Stimulated activated naive CD8-positive, alpha-beta T cell treated with anti-CD3 and anti-CD28 coated beads, Interleukin-15, amount 100 ng/mL, for 72 hours (primary cell): ENCODE results near the gene PRDM7.
A peak's percentile ranks its signal among the peaks of the same experiment; 100 is the strongest.
"Not testable (repeated sequence)": the region's sequence is repeated elsewhere in the genome, so short reads cannot be mapped to it uniquely, and the experiment has no call there.

Experiments
- ATAC-seq: fragments of 150-1000 bp; cut with Tn5 transposase; 2 replicates; pipeline ENCODE4 v1.10.0; 2021; ENCODE audit warnings: mild to moderate bottlenecking, moderate library complexity
- DNase-seq, 2 donors: peaks; one replicate each; pipeline ENCODE4 v3.0.0; 2021 to 2022
- H3K27ac Mint-ChIP-seq, 2 donors: one replicate each; pipeline ENCODE4 v1.8.0; 2022; ENCODE audit warnings: mild to moderate bottlenecking in 2 of 2, mixed read lengths in 2 of 2, moderate library complexity in 2 of 2
- H3K27me3 Mint-ChIP-seq: one replicate; pipeline ENCODE4 v1.8.0; 2022; ENCODE audit warnings: mixed read lengths
- H3K4me1 Mint-ChIP-seq: one replicate; pipeline ENCODE4 v1.8.0; 2022; ENCODE audit warnings: mild to moderate bottlenecking, mixed read lengths
- H3K4me3 Mint-ChIP-seq, 2 donors: one replicate each; pipeline ENCODE4 v1.8.0; 2022; ENCODE audit warnings: mild to moderate bottlenecking in 2 of 2, mixed read lengths in 2 of 2, moderate library complexity in 1 of 2
- H3K9me3 Mint-ChIP-seq, 2 donors: one replicate each; pipeline ENCODE4 v1.8.0; 2022; ENCODE audit warnings: mixed read lengths in 2 of 2

Gene PRDM7

DNA sequence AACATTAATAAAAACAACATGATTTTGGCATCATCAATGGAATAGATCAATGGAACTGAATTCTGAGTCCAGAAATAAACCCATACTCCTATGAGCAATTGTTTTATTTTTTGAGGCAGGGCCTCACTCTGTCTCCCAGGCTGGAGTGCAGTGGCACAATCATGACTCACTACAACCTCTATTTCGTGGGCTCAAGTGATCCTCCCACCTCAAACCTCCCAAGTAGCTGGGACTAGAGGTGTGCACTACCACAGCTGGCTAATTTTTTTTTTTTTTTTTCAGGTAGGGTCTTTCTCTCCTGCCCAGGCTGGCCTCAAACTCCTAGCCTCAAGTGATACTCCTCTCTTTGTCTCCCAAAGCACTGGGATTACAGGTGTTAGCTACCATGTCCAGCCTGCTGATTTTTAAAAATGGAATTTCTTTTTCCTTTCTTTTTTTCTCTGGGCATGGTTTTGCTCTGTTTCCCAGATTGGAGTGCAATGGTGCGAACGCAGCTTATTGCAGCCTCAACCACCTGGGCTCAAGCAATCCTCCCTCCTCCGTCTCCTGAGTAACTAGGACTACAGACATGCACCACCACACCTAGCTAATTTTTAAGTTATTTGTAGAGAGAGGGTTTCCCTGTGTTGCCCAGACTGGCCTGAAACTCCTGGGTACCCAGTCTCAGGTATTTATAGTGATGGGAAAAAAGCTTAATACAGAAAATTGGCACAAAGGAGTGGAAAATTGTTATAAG, 7.3 kb upstream of the PRDM7 start:
- DNase-seq (no peak), ATAC-seq (no peak)
- no peaks in the 10 kb centered on the region for H3K9me3 Mint-ChIP-seq
- no peak overlapping the region for H3K4me3 Mint-ChIP-seq
- peak overlapping the region in 1 of 2 donors; percentile 50 for H3K27ac Mint-ChIP-seq
- H3K27me3 Mint-ChIP-seq, result peaks cover 23% of the 10 kb centered on the region
- peaks cover 15% of the 10 kb centered on the region for H3K4me1 Mint-ChIP-seq

DNA sequence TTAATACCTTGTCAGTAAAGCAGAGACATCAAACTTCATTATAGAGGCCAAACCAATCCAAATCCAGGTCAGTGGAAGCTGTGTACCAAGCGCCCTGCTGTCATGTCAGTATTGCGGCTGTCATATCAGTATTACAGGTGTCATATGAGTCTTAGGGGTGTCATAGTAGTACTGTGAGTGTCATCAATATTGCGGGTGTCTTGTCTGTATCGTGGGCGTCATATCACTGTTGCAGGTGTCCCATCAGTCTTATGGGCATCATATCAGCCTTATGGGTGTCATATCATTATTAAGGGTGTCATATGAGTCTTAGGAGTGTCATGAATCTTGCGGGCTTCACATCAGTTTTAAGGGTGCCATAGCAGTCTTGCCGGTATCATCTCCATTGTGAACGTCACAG, 6.0 kb upstream of the PRDM7 start:
- Mint-ChIP-seq H3K4me3 (peak overlapping the region; percentile 92 to 94), H3K4me1 (peaks cover 21% of the 10 kb centered on the region), H3K9me3 (no peaks in the 10 kb centered on the region), H3K27me3 (peaks cover 16% of the 10 kb centered on the region), H3K27ac (peak overlapping the region in 1 of 2 donors; percentile 91)
- ATAC-seq (peak; percentile 36), DNase-seq (no peak)

DNA sequence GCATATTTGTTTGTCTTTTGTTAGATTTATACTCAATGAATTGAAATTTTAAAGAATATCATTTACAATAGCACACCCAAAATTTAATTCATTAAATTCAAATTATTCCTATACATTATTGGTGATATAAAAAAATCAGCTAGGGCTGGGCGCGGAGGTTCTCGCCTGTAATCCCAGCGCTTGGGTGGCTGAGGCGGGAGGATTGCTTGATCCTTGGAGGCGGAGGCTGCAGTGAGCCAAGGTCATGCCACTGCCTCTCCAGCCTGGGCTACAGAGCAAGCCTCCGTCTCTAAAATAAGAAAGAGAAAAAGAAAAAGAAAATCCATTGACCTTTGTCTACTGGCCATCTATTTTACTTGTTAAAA, 4.5 kb upstream of the PRDM7 start:
- Mint-ChIP-seq H3K4me3 (peak overlapping the region; percentile 92 to 94), H3K9me3 (no peaks in the 10 kb centered on the region), H3K27me3 (peaks cover 15% of the 10 kb centered on the region), H3K4me1 (peaks cover 36% of the 10 kb centered on the region), H3K27ac (no peak overlapping the region)
- DNase-seq (no peak), ATAC-seq (no peak)

DNA sequence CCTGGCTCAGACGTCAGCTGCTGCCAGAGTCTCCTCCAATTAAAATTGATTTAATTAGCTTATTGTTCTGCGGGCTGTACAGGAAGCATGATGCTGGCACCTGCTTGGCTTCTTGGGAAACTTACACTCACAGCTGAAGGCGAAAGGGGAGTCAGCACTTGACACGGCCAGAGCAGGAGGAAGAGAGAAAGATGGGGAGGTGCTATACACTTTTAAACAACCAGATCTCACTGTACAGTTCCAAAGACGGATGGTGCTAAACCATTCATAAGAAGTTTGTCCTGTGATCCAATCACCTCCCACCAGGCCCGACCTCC, 1.4 kb upstream of the PRDM7 start:
- peaks cover 20% of the 10 kb centered on the region for H3K27me3 Mint-ChIP-seq
- DNase-seq (no peak), ATAC-seq (no peak)
- no peak overlapping the region for H3K4me3 Mint-ChIP-seq
- H3K9me3 Mint-ChIP-seq, result no peaks in the 10 kb centered on the region
- peaks cover 43% of the 10 kb centered on the region for H3K4me1 Mint-ChIP-seq
- H3K27ac Mint-ChIP-seq, result no peak overlapping the region

DNA sequence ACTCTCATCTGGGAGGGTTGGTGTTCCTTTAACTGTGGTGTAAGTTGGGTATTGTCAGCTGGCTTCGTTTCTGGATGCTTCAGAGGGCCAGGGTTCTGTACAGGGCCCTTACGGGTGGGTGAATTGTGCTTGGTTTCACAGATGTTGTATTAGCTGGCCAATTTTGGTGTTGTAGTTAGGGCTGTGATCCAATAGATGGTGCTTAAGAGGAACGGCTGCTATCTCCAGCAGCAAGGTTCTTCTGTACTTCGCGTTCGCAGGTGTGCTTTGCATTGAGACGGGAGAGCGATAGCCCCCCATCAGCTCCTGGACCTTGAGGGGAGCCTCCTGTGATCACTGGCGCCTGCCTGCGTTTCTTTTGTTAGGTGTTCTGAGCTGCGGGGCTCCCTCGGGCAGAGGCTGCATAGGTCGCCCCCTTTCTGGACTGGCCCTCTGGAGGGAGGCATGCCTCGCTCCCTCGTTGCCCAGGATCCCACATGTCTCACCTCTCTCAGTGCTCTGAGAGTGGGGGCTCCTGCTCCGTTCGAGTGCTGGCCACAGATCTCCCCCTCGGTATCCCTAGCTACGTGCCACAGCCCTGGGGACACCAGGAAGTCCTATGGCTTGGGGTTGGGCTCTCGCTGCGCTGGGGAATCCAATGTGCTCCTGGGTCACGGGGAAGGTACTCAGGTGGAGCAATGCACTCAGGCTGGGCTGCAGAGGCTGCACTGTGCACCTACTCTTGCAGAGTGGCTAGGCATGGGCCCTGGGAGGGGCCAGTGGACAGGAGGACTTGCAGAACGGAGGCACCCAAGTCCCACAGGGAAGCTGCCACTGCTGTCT, 837 bp upstream of the PRDM7 start:
- Mint-ChIP-seq H3K27me3 (peaks cover 20% of the 10 kb centered on the region), H3K4me3 (peak overlapping the region; percentile 90 to 94), H3K27ac (peak overlapping the region; percentile 34 to 91), H3K9me3 (no peaks in the 10 kb centered on the region), H3K4me1 (peaks cover 42% of the 10 kb centered on the region)
- DNase-seq (peak; percentile 67 to 68), ATAC-seq (peak; percentile 84)

DNA sequence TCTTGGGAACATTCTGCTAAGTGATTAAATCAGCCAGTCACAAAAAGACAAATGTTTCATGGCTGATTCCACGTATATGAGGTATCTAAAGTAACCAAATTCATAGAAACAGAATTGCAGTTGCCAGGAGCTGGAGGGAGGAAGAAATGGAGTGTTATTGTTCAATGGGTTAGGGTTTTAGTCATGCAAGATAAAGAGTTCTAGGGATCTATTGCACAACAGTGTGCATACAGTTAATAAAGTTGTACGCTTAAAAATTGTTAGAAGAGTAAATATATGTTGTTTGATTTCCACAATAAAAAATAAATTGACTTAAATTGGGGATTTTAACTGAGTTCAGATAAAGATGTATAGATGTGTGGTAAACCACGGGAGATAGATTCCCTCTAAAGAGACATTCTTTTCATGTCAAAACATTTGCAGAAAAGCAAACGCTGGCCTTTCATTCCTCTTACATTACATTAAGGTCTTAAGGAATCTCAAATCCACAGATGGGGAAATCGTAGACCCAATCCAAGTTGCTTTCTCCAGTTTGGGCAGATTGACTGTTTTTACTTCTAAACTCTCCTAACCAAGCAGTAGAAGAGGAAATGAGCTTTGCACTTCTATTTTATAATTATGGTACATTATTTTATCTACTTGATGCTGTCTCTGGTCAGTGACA, 4.6 kb downstream of the PRDM7 start:
- ATAC-seq, result no peak
- Mint-ChIP-seq H3K27ac (no peak overlapping the region), H3K4me1 (peaks cover 16% of the 10 kb centered on the region), H3K4me3 (no peak overlapping the region), H3K9me3 (no peaks in the 10 kb centered on the region), H3K27me3 (peaks cover 40% of the 10 kb centered on the region)
- DNase-seq, result no peak

DNA sequence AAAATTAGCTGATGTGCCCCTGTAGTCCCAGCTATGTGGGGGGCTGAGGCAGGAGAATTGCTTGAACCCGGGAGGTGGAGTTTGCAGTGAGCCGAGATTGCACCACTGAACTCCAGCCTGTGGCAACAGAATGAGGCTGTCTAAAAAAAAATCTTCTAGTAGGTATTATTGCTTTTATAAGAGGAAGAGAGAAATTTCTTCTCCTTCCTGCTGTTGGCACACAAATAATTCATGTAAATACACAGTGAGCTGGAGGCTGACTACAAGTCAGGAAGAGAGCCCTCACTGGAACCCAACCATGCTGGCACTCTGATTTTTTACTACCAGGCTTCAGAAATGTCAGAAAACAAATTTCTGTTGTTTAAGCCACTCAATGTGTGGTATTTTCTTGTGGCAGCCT, 6.7 kb downstream of the PRDM7 start:
- no peak for ATAC-seq
- H3K9me3 Mint-ChIP-seq, result no peaks in the 10 kb centered on the region
- H3K27me3 Mint-ChIP-seq, result peaks cover 33% of the 10 kb centered on the region
- no peaks in the 10 kb centered on the region for H3K4me1 Mint-ChIP-seq
- no peak overlapping the region for H3K4me3 Mint-ChIP-seq
- no peak overlapping the region for H3K27ac Mint-ChIP-seq
- no peak for DNase-seq

DNA sequence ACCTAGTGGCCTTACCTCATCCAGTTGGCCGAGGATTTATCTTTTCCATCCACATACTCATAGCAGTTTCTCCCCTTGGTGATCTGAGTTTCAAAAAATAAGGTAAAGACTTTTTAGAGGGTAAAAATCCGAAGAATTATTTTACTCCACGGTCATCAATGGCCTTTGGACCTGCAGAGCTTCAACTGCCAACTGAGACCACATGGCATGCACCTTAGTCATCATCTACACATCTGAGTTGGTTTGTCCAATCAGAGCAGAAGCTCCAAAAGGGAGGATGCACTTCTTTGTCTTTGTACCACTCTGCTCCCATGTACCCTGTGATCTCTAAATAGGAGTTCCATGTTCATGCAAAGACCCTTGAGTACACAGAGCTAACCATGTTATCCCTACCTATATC, 15.7 kb downstream of the PRDM7 start:
- DNase-seq, result no peak
- H3K27me3 Mint-ChIP-seq, result peaks cover 35% of the 10 kb centered on the region
- no peaks in the 10 kb centered on the region for H3K9me3 Mint-ChIP-seq

DNA sequence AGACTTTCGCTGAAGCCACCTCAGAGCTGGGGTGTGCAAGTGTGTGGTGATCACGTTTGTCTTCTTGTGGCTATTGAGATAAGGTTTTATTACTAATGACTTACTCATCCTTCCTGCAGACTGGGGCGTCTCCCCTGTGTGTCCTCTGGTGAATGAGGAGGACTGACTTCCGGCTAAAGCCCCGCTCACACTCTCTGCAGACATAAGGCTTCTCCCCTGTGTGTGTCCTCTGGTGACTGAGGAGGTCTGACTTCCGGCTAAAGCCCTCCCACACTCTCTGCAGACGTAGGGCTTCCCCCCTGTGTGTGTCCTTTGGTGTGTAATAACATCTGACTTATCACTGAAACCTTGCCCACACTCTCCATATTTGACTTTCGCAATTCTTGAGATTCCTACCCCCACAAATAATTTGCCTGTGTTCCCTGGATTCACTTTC, 19.4 kb downstream of the PRDM7 start:
- H3K4me1 Mint-ChIP-seq, result peaks cover 11% of the 10 kb centered on the region
- no peak overlapping the region for H3K4me3 Mint-ChIP-seq
- H3K27me3 Mint-ChIP-seq, result peaks cover 22% of the 10 kb centered on the region
- DNase-seq (no peak), ATAC-seq (peak; percentile 66)
- no peak overlapping the region for H3K27ac Mint-ChIP-seq
- H3K9me3 Mint-ChIP-seq, result peaks cover 16 to 30% of the 10 kb centered on the region in 2 donors

More for the DNA sequence above, 15.7 kb downstream of the PRDM7 start:
- Mint-ChIP-seq H3K4me1 (peaks cover 11% of the 10 kb centered on the region), H3K27ac (no peak overlapping the region), H3K4me3 (no peak overlapping the region)
- ATAC-seq, result no peak

DNA sequence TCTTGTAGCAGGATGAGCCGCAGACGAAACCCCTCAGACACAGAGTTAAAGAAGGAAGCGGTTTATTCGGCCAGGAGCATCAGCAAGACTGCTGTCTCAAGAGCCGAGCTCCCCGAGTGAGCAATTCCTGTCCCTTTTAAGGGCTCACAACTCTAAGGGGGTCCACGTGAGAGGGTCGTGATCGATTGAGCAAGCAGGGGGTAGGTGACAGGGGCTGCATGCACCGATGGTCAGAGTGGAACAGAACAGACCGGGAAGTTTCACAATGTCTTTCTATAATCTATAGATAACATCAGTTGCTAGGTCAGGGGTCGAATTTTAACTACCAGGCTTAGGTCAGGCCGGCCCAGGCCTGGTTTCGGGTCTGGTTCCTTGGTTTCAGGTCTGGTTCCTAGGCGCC, 20.6 kb downstream of the PRDM7 start:
- Mint-ChIP-seq H3K9me3 (peaks cover 16 to 30% of the 10 kb centered on the region in 2 donors), H3K4me1 (peaks cover 11% of the 10 kb centered on the region), H3K27me3 (peaks cover 22% of the 10 kb centered on the region)
- H3K4me3 Mint-ChIP-seq, H3K27ac Mint-ChIP-seq, ATAC-seq, DNase-seq: not testable (repeated sequence)

DNA sequence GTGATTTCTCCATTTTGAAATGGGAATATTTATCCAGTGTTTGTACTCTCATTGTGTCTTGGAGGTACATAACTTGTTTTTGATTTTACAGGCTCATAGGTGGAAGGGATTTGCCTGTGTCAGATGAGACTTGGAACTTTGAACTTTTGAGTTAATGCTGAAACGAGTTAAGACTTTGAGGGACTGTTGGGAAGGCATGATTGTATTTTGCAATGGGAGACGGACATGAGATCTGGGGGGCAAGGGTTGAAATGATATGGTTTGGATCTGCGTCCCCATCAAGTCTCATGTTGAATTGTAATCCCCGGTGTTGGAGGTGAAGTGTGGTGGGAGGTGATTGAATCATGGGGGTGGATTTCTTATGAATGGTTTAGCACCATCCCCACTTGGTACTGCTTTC, 21.8 kb downstream of the PRDM7 start:
- Mint-ChIP-seq H3K4me1 (peaks cover 11% of the 10 kb centered on the region), H3K4me3 (no peak overlapping the region), H3K27ac (no peak overlapping the region), H3K9me3 (peaks cover 16 to 30% of the 10 kb centered on the region in 2 donors), H3K27me3 (peaks cover 22% of the 10 kb centered on the region)
- DNase-seq (no peak), ATAC-seq (no peak)

DNA sequence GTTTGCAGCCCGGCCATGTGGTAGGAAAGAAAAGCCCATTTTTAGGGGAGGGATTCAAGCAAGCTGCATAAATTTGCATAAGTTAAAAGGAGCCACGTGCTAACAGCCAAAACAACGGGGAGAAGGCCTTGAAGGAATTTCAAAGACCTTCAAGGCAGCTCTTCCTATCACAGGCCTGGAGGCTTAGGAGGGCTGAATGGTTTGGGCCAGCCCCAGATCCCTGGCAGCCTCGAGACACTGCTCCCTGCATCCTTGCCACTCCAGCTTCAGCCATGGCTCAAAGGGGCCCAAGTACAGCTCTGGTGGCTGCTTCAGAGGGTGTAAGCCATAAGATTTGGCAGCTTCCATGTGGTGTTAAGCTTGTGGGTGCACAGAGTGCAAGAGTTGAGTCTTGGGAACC, 22.6 kb downstream of the PRDM7 start:
- no peak for ATAC-seq
- Mint-ChIP-seq H3K9me3 (peaks cover 16 to 30% of the 10 kb centered on the region in 2 donors), H3K4me1 (peaks cover 11% of the 10 kb centered on the region), H3K27ac (no peak overlapping the region), H3K4me3 (no peak overlapping the region), H3K27me3 (peaks cover 18% of the 10 kb centered on the region)
- DNase-seq, result no peak

DNA sequence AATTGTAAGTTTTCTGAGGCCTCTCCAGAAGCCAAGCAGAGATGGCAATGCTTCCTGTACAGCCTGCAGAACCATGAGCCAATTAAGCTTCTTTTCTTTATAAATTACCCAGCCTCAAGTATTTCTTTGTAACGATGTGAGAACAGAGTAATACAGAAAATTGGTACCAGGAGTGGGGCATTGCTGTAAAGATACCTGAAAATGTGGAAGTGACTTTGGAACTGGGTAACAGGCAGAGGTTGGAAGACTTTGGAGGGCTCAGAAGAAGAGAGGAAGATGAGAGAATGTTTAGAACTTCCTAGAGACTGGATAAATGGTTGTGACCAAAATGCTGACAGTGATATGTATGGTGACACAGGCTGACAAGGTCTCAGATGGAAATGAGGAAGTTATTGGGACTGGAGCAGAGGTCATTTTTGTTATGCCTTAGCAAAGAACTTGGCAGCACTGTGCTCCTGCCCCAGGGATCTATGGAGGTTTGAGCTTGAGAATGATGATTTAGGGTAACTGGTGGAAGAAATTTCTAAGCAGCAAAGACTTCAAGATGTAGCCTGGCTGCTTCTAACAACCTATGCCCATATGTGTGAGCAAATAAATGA, 23.1 kb downstream of the PRDM7 start:
- Mint-ChIP-seq H3K27ac (no peak overlapping the region), H3K4me1 (peaks cover 11% of the 10 kb centered on the region), H3K4me3 (no peak overlapping the region), H3K27me3 (peaks cover 14% of the 10 kb centered on the region), H3K9me3 (peaks cover 16 to 30% of the 10 kb centered on the region in 2 donors)
- DNase-seq (no peak), ATAC-seq (no peak)

DNA sequence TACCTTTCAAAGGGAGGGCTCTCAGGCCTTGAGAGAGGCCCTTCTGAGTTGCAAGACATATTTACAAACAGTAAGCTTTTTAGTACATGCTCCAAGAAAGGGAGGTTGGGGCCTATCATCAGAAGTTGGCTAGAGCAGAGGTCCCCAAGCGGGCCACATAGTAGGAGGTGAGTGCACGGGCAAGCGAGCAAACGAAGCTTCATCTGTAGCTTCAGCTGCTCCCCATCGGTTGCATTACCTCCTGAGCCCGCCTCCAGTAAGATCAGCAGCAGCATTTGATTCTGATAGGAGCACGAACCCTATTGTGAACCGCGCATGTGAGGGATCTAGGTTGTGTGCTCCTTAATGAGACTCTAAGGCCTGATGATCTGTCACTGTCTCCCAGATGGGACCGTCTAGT, 26.2 kb downstream of the PRDM7 start:
- DNase-seq (no peak), ATAC-seq (no peak)
- peaks cover 16 to 30% of the 10 kb centered on the region in 2 donors for H3K9me3 Mint-ChIP-seq
- H3K27ac Mint-ChIP-seq, result no peak overlapping the region
- peaks cover 11% of the 10 kb centered on the region for H3K27me3 Mint-ChIP-seq
- peaks cover 10% of the 10 kb centered on the region for H3K4me1 Mint-ChIP-seq
- no peak overlapping the region for H3K4me3 Mint-ChIP-seq

DNA sequence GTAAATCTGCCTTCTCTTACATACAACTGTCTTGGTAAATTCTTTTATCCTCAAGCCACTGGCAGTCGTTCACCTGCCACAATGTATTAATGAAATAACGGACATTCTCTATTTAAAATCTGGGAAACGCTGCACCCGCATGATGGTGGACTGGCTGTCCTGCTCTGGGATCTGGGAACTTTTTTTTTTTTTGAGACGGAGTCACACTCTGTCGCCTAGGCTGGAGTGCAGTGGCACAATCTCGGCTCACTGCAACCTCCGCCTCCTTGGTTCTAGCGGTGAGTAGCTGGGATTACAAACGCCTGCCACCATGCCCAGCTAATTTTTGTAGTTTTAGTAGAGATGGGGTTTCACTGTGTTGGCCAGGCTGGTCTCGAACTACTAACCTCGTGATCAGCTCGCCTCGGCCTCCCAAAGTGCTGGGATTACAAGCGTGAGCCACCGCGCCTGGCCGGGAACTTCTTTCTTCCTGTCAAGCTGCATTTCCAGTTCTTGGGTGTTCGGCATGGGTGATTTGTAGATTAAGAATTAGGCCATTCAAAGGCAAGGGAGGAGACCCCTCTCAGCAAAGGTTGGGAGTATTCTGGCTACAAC, 28.3 kb downstream of the PRDM7 start:
- DNase-seq, result no peak
- Mint-ChIP-seq H3K4me3 (no peak overlapping the region), H3K27me3 (peaks cover 19% of the 10 kb centered on the region), H3K9me3 (peaks cover 10 to 11% of the 10 kb centered on the region in 2 donors), H3K4me1 (peaks cover 10% of the 10 kb centered on the region), H3K27ac (no peak overlapping the region)
- no peak for ATAC-seq
